NCI-H128 (cell line): Measurements from ENCODE around the gene PSMD12.
"Not testable (repeated sequence)": the region's sequence is repeated elsewhere in the genome, so short reads cannot be mapped to it uniquely, and the experiment has no call there.

Experiments
- DNase-seq: peaks from one replicate; lab custom pipeline; 2025; ENCODE audit not compliant: unreplicated experiment; lab: John Stamatoyannopoulos, UW

The PSMD12 gene

DNA sequence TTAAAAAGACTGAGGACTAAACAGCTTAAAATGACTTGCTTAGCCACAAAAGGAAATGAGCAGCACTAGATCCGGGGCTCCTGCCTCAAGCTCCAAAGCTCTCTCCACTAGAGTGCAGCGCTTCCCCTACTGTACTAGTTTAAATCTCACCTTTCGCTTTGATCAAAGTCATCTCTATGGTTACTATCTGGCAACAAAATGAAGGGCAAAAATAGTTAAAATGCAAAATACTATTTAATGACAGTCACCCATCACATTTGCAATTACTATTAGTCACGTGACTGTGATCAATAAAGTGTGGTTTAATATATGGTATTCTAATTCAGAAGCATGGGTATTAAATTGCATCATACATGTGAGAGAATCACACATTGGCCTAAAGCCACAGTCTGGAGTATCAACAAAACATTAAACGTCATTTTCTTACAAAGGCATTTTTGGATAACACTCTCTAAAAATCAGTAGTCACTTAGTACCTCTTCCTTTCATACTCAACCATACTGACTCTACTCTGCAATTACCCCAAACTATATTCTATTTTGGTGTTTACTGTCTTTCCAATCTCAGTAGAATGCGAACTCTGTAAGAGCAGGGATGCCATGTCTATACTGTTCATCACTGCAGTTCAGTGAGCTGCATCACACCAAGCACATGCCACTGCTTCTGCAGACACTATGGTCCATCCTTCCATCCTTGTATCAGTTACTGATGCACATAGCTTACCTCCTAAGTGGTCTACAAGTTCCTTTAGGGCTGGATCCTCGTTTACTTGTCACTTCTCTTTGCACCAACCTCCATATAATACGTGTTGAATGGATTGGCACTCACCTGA lies 6.2 kb downstream of the PSMD12 start:
- no peak for DNase-seq

DNA sequence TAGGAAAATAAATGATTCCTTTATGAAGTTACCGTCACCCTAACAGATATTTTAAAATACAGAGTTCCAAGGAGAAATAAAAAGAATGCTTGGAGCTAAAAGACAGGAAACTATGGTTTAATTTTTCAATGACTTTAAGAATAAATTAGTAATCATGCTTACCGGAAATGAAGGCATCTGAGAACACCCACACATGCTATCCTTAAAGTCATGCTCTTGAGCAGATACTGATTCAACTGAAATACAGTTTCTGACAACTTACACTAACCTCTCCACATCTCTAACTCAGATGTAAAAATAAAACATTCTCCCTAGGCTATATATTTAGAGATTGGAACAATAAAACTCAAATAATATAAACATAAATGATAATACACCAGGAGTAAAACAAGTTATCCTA lies 7.8 kb downstream of the PSMD12 start:
- no peak for DNase-seq

DNA sequence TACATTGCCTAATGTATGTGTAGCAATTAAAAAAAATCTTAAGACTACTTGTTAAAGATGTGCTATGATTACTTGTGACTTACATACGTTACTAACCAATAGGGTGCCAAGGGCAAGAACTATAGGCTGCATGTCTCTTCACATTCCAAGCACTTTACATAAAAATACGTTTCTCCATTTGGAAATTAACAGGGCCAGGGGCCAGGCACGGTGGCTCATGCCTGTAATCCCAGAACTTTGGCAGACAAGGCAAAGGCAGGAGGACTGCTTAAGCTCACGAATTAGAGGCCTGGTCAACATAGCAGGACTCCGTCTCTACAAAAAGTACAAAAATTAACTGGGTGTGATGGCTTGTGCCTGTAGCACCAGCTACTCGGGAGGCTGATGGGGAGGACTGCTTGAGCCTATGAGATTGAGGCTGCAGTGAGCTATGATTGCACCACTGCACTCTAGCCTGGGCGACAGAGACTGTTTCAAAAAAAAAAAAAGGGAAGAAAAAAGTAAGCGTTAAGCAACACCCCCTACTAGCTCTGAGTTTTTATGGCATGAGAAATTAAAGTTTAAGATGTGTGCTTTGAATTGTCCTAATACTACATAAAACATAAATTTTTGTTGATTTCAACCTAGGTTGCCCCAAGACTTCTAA lies 12.3 kb downstream of the PSMD12 start:
- no peak for DNase-seq

DNA sequence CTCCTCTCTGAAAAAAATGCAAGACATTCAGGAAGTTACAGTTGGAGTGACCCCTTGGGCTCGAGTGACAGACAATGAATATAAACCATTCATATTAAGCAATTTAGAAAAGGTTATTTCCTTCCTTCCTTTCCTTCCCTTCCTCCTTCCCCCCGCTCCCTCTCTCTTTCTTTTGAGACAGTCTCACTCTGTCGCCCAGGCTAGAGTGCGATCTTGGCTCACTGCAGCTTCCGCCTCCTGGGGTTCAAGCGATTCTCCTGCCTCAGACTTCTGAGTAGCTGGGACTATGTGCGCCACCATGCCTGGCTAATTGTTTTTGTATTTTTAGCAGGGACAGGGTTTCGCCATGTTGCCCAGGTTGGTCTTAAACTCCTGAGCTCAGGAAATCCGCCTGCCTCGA lies 13.2 kb downstream of the PSMD12 start:
- no peak for DNase-seq

DNA sequence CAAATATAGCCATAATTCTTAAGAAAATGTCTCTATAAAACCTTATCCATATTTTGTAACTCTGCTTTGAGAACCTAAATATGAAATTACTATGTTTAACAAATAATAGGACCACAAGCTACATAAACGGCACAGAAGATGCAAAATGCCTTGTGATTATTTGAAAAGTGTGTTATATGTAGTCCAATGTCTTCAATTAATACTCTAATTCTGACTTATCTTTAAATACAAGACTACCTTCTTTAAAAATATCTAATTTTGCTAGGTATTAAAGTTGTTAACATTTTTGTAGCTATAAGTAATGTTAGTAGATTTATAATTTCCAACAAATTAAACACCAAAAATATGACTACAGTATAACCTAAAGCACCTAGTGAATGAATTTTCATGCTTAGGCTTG lies 17.0 kb downstream of the PSMD12 start:
- no peak for DNase-seq

DNA sequence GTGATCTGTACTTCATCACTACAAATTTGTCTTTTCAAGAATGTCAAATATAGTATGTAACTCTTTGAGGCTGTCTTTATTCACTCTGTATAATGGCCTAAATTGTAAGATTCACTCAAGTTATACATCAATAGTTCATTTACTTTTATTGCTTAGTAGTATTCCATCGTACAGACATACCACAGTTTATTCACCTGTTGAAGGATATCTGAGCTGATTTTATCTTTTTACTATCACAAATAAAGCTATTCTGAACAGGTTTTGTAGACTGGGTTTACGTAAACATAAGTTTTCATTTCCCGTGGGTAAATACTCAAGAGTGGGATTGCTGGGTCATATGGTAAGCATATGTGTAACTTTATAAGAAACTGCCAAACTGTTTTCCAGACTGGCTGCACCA lies 18.6 kb downstream of the PSMD12 start:
- DNase-seq, result no peak

DNA sequence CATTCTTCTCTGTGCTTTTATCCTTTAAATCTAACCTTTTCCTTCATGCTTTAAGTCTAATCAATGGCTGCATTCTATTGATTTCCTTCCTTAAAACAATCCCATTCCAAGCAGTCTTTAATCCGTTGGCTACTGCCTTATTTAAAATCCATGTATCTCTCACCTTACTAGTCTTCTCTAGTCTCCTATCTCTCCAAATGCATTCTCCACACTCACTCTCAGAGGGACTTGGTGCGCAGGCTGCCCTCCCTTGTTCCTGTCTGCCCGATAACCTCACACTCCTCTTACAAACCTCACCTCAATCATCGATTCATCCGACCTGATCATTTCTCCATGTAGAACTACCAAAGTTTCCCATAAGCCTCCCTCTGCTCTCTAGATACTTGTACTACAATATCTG lies 23.1 kb downstream of the PSMD12 start:
- no peak for DNase-seq

DNA sequence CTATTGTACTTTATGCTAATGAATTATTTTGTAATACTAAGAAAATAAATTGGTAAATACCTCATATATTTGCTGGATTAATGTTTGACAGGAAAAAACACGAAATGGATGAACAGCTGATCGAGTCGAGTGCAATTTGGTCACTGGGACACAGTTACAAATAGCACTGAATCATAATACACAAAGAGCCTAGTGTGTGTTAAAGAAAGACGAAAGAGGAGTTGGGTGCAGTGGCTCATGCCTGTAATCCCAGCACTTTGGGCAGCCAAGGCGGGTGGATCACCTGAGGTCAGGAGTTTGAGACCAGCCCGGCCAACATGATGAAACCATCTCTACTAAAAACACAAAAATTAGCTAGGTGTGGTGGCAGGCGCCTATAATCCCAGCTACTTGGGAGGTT lies 28.0 kb downstream of the PSMD12 start:
- not testable (repeated sequence) for DNase-seq

DNA sequence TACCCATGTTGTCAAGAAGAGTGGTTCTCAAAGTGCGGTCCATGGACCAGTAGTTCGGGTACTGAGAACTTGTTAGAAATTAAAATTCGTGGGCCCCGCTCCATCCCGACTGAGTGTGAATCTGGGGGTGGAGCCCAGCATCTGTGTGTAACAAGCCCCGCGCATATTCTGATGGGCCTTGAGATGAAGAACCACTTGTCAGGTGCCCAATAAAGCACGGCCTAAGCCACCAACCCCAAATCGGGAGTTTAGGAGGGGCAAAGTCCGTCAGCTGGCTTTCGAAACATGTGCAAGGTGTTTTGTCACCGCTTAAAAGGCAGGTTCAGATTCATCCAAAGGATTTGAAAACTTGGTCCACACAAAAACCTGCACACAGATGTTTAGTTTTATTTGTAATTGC lies 29.5 kb downstream of the PSMD12 start:
- no peak for DNase-seq

DNA sequence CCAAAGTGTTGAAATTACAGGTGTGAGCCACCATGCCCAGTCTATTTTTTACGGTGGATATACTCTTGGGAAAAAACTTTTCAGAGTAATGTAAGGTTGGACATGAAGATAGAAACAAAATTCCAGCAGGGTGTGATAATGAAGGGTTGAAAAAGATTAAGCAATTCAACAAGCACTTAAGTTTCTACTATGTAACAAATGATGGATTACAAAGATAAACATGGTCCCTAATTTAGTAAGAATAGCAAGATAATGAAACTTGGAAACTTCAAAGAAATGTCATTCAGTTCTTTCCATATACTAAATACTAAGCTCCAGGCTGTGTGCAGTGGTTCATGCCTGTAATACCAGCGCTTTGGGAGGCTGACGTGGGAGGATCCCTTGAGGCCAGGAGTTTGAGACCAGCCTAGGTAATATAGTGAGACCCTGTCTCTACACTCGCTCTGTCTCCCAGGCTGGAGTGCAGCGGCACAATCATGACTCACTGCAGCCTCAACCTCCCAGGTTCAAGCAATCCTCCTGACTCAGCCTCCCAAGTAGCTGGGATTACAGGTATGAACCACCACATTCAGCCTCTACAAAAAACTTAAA lies 31.0 kb downstream of the PSMD12 start:
- no peak for DNase-seq

DNA sequence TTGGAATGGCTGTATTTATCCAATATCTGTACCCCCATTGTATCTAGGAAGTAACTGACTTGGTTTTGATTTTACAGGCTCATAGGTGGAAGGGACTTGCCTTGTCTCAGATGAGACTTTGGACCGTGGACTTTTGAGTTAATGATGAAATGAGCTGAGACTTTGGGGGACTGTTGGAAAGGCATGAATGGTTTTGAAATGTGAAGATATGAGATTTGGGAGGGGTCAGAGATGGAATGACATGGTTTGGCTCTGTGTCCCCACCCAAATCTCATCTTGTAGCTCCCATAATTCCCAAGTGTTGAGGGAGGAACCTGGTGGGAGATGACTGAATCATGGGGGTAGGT lies 34.2 kb downstream of the PSMD12 start:
- not testable (repeated sequence) for DNase-seq

DNA sequence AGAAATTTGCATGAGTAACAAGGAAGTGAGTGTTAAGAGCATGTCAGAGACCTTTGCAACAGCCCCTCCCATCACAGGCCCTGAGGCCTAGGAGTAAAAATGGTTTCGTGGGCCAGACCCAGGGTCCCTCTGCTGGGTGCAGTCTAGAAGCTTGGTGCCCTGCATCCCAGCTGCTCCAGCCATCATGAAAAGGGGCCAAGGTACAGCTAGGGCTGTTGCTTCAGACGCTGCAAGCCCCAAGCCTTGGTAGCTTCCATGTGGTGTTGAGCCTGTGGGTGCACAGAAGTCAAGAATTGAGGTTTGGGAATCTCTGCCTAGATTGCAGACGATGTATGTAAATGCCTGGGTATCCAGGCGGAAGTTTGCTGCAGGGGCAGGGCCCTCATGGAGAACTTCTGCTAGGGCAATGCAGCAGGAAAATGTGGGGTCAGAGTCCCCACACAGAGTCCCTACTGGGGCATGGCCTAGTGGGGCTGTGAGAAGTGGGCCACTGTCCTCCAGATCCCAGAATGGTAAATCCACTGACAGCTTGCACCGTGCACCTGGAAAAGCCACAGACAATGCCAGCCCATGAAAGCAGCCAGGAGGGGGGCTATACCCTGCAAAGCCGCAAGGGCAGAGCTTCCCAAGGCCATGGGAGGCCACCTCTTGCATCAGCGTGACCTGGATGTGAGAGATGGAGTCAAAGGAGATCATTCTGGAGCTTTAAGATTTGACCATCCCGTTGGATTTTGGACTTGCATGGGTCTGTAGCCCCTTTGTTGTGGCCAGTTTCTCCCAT lies 34.8 kb downstream of the PSMD12 start:
- DNase-seq, result not testable (repeated sequence)

DNA sequence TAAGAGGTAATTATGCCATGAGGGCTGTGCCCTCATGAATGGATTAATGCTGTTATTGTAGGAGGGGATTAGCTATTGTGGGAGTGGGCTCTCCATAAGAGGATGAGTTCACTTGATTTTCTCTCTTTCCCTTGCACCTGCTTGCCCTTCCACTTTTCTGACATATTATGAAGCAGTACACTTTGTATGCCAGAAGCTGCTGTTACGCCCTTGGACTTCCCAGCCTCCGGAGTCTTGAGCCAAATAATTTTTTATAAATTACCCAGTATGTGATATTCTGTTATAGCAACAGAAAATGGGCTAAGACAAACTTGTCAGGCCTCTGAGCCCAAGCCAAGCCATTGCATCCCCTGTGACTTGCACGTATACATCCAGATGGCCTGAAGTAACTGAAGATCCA lies 38.4 kb downstream of the PSMD12 start:
- DNase-seq, result no peak

DNA sequence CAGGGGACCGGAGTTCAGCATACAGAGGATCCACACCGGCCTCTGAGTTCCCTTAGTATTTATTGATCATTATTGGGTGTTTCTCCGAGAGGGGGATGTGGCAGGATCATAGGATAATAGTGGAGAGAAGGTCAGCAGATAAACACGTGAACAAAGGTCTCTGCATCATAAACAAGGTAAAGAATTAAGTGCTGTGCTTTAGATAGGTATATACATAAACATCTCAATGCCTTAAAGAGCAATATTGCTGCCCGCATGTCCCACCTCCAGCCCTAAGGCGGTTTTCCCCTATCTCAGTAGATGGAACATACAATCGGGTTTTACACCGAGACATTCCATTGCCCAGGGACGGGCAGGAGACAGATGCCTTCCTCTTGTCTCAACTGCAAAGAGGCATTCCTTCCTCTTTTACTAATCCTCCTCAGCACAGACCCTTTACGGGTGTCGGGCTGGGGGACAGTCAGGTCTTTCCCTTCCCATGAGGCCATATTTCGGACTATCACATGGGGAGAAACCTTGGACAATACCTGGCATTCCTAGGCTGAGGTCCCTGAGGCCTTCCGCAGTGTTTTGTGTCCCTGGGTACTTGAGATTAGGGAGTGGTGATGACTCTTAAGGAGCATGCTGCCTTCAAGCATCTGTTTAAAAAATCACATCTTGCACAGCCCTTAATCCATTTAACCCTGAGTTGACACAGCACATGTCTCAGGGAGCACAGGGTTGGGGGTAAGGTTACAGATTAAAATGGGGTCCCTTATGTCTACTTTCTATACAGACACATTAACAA lies 39.2 kb downstream of the PSMD12 start:
- DNase-seq, result not testable (repeated sequence)

DNA sequence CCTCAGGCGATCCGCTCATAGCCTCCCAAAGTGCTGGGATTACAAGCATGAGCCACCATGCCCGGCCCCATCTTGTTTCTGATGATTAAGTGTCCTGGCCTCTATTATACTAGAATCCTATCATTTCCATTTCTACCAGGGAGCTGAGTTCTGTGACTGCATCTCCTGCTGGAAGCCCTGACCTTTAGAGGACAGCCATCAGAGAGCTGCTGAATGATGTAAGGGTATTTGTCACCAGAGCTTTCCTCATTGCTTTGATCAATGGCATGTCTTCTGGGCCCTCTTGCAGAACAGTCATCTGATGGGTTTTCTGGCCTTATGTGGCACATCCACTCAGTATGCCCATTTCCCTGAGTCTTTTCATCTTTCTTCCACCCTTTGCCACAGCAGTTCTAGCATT lies 39.9 kb downstream of the PSMD12 start:
- DNase-seq, result no peak

DNA sequence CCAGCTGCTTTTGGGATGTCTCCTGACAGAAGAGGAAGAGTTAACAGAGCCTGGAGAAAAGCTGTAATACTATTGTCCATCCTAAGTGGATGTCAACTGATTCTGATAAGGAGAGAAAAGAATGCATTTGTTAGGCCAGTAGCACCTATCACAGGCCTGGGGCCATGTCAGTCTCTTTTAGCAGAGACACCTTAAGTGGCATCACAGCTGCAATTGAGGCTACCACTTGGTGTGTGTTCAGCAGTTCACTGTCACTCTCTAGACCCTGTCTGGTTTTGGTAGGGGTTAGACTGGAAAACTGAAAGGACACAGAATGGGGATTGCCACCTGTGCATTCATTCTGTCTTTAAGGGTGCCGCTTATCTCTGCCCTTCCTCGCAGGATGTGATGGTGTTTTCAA lies 42.0 kb downstream of the PSMD12 start:
- DNase-seq, result no peak

DNA sequence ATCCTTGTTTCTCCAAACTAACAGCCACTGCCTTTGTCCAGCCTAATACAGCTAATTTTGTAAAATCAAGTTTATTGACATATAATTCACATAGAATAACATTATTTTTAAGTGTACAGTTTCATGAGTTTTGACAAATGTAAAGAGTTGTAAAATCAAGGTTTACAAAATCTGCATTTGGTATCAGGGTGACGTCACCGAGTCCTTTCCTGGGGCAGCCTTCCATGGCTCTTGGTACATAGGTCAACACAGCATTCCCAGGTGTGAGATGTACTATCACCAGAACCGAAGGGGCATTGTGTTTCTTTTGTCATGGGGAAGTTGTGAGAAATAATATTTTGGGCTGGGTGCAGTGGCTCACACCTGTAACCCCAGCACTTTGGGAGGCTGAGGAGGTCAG lies 42.9 kb downstream of the PSMD12 start:
- no peak for DNase-seq

DNA sequence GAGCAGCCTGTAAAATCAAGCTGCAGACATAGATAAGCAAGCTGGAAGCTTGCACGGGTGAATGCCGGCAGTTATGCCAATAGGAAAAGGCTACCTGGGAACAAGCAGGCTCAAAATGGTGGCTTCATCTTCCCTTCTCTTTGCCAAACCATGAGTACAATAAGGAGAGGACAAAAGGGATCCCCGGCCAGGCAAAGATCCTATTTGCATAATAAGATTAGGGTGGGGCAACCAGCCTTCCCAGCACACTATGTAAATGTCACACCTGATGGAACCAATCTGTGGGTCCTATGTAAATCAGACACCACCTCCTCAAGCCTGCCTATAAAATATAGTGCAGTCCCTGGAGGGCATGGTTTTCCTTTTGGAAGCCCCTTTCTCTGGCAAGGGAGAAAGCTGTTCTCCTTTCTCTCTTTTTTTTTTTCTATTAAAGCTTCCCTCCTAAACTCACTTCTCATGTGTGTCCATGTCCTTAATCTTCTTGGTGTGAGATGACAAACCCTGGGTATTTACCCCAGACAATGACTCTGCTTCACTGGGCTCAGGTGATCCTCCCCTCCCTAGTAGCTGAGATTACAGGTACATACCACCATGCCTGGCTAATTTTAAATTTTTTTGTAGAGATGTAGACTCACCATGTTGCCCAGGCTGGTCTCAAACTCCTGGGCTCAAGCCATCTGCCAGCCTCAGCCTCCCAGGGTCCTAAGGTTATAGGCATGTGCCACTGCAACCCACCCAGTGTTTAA lies 44.2 kb downstream of the PSMD12 start:
- DNase-seq, result no peak

DNA sequence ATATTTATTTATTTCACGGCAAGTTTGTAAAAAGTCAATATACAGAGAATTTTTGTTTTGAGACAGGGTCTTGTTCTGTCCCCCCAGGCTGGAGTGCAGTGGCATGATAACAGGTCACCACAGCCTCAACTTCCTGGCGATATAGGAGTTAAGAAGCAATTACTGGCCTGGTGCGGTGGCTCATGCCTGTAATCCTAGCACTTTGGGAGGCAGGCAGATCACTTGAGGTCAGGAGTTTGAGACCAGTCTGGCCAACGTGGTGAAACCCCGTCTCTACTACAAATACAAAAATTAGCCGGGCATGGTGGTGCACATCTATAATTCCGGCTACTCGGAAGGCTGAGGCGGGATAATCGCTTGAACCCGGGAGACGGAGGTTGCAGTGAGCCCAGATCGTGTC lies 44.9 kb downstream of the PSMD12 start:
- DNase-seq, result not testable (repeated sequence)

DNA sequence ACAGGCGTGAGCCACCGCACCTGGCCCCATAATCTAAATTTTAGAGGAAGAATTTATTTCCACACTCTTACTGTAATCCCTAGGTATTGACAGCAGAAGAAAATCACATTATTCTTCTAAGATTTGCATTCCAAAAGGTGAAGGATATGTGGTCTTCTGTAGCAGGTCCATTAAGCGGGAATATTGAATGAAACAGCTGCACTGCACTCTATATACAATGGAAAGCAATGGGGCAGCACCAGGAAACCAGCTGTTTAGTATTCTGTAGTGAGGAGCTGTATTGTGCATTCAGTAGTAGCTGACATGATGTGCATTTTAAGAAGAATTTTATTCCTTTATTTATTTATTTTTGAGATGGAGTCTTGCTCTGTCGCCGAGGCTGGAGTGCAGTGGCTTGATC lies 49.6 kb downstream of the PSMD12 start:
- DNase-seq, result no peak
